ENCODE data around the gene DOCK10.

DOCK10 gene

DNA sequence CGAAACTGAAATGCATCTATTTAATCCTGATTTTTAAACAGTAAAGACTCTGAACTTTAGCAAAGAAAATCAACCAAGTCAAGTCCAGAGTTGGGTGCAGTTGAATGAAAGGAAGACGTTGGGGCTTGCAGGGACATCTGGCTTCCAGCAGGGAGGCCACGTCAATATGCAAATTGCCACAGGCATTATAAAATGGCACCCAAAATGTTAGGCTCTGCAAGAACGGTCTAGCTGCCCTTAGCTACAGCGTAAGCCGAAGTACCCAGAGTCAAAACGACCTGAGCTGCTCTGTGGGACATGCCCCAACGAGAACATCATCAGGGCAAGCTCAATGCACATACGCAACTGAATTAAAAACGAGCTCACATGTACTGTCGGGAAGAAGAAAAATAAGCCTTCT is 30.7 kb downstream of the DOCK10 start:
- DNase-seq (ENCODE audit: low spot score): no peak

DNA sequence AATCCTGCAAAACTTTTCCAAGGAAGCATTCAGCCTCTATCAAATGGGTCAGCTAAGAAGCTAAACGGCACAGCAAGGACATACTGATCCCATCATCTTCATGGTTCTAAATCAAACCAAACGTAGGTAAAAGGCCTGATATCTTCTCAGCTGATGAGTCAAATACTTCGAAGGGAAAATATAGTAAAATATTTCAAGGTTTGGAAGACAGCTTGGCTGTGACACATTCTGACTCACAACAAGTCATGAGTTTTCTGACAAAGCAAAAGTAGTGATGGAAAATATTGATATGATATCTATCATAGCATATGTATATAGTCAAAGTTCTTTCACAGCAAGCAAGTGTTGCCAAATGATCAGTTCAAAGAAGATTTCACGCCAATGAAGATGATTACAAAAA is 31.5 kb downstream of the DOCK10 start:
- DNase-seq (ENCODE audit: low spot score): no peak

DNA sequence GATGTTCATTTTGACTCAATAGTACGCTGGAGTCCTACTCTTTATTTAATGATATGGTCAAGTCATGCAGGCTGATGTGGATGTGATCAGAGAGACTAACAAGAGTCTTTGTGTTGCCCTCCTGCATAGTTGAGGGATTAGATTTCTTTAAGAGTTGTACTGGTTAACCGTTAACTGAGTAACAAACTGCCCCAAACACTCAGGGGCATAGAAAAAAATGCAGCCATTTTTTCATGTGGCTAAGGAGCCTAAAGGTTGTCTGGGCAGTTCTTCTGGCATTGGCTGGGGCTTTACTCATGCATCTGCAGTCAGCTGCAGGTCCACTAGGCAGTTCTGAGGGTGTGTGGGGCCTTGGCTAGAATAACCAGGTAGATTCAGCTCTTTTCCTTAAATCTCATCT is 32.5 kb downstream of the DOCK10 start:
- DNase-seq (ENCODE audit: low spot score): no peak

DNA sequence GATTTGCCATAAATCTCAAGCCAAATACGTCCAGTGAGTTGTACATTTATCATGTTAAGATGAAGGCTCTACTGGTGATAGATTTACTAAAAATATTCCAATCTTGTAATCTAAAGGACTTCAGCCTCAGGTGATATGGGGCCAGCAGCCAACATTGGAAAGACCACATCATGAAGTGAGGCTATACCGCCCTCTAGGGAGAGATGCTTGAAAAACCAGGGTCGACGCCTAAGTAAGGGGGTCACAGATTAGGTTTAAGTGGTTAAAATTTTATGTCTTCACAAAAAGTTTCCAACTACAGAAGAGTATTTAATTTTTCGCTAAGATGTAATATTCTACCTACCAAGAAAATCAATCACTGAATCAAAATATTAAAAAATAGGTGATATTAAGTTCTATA is 33.3 kb downstream of the DOCK10 start:
- DNase-seq (ENCODE audit: low spot score): no peak

DNA sequence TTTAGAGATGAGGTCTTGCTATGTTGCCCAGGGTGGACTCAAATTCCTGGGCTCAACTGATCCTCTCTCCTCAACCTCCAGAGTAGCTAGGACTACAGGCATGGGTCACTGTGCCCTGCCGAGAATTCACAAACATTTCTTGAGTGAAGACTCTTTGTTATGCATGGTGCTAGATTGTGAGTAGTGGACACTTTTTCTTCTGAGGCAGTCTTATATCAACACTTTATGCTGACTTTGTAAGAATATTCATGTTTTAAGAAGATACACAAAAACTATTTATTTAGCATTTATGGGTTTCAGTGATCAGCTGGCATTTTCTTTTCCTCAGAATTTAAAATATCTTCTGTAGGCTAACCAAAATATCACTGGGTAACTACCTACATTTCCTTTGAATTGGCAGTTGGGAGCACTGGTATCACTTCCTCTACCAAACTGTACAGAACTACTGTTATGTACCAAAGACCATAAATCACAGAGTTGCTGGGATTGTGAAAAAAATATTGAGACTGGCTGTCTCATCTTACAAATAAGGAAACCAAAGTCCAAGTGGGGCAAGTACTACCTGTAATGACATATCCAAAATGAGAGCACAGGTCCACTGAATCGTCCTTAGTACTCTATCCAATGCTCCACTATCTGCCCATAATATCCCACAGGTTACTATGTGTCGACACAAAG is 34.0 kb downstream of the DOCK10 start:
- DNase-seq (ENCODE audit: low spot score): no peak

DNA sequence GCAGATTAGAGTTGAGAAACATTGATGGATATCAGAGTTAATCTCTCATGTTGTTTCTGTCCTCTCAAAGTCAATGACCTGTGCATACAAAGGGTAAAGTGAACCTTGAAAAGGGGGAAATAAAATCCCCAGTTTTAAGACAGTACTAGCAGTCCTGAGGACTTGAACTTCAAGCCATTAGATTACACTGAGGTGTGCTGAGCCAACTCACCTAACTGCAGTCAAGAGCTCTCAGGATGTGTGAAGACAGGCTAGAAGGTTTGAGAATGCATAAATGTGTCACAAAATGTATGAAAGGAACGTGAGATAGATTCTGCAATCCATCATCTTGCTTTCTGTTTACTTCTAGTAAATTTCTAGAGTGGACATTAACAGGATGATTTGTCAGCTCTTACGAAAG is 35.5 kb downstream of the DOCK10 start:
- no peak for DNase-seq (ENCODE audit: low spot score)

DNA sequence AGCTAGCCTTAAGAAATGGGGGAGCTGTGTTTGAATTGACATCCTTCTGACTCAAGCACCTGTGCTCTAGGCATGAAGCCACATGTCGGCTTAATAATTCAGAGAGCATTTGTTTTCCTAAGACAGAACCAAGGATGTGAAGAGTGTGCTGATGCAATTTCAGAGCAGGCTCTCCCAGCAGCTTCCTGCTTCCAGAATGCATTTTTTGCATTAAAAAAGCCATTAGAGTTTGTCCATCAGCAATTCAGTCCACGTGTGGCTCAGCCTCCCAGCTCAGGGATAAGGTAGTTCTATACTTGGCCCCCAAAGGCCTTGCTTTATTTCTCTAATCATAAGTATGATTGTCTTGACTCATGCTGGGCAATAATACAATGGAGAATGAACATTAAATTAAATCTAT is 37.7 kb downstream of the DOCK10 start:
- no peak for DNase-seq (ENCODE audit: low spot score)

DNA sequence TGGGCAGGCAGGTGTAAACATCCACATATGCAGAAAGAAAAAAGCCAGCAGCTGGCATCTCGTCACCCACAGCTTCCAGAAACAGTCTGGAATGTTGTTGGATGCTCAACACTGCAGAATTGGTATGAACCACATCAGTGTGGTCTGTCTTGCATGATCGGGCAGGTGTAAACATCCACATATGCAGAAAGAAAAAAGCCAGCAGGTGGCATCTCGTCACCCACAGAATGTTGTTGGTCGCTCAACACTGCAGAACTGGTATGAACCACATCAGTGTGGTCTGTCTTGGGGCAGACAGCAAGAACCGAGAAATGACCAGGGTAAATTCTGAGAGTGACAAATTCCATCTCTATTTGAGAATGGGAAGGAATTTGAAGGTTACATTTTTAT is 39.6 kb downstream of the DOCK10 start:
- DNase-seq (ENCODE audit: low spot score): no peak

DNA sequence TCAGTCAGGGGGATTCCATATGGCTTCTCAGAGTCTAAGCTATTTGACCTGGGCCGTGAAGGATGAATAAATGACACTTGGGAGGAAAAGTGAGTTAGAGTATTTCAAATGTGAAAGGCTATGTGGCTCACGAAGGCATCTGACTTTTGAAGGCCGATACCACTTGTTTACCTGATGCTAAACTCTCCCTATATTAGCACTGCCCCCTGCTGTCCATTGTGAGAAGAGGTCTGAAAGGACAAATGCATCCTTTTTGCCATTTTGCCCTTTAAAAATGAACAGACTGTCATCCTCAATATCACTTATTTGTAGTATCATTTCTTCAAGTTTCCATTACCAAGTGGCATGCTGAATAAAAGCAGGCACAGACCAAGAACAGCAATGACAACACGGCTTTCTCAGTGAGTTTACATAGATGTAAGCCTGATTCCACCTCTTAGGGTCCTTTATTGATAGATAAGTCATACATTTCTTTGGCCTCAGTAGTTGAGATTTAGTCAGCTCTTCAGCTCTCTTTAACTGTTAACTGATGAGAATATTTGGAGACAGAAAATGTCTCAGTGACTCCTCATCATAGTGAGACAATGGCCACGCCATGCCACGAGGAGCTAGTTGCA is 40.1 kb downstream of the DOCK10 start:
- peak; percentile 55 for DNase-seq (ENCODE audit: low spot score)

DNA sequence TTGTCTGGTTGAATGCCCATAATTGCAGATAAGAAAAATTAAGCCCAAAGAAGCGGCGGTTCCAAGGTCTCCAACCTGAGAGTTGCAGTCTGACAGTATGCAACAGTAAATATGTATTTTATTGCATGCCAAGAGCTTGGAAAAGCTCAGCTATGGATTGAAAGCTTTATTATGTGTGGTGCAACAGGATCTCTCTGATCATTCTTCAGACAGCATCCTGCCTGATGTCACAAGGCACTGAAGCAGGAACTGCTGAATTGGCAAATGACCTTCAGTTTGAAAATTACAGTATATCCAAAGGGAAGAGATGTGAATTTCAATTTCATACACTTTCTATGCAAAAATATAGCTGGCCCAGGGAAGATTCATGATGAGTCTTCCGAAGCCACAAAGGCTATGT is 42.5 kb downstream of the DOCK10 start:
- DNase-seq (ENCODE audit: low spot score): no peak

DNA sequence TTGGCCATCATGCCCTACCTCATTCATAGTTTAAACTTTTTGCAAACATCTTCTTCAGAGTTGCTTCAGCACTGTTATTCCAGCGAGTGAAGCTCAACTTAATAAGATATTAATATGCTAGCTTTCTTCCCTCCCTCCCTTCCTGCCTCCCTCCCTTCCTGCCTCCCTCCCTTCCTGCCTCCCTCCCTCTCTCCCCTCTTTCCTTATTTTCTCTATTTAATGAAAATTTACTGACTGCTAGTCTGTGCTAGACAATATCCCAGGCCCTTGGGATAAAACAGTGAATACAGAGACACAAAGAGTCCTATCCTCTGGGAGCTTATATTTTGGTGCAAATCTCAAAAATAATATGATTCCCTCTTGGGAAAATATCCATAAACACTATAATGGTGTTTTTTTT is 42.9 kb downstream of the DOCK10 start:
- DNase-seq (ENCODE audit: low spot score): no peak

DNA sequence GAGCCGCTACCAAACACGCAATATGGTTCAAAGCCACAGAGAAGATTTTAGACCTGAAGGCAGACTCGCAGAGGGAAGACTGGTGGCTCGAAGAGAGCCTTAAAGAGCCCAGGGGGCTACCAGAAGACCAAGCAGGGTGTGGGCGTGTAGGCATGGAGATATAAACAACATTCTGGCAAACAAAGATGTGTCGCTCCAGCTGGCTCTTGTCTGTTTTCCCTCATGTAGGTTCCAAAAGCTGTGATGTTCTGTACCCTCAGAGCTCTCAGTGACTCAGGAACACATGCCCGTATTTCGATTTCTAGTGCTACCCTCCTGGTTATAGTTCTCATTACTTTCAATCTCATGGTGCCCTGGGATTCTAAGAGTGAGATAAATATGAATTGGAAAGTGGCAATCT is 44.5 kb downstream of the DOCK10 start:
- DNase-seq (ENCODE audit: low spot score): no peak

DNA sequence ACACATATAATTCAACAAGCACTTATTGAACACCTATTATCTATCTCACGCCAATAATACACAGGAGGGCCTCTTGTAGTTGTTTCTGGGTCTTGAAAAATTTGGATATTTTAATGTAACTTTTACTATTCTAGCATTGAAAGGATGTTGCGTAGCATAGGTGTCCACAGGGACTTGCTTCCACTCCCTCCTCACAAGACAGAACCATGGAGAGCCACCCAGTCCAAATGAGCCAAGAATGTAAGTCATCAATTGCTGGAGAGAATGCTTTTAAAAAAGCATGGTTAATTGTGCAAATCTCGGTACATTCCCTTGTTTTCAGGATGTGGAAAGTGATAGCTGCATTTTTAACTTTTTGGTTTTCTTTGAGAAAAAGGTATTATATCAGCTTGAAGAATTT is 46.8 kb downstream of the DOCK10 start:
- DNase-seq (ENCODE audit: low spot score): no peak

DNA sequence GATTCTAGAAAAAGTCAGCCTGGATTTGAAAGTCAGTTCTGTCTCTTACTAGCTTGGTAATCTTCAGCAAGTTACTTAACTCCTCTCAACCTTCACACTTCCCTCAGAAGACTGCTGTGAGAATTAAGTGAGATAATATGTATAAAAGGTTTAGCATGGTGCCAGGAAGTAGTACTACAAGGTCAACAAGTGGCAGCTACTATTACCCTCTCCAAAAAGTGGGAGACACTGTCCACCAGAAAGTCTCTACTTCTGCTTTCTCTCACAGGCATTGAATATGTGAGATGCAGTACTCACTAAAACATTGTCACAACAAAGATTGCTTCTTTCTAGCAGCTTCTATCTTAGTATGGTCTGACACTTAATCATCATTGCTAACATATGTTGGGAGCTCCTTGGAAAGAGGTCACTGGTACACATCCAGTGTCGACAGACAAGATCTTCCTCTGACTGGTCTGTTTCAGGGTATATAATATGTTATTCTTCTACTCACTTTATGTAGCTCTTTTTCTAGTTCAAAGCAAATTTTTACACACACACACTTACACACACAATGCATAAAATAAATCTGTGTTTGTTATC is 47.9 kb downstream of the DOCK10 start:
- no peak for DNase-seq (ENCODE audit: low spot score)

DNA sequence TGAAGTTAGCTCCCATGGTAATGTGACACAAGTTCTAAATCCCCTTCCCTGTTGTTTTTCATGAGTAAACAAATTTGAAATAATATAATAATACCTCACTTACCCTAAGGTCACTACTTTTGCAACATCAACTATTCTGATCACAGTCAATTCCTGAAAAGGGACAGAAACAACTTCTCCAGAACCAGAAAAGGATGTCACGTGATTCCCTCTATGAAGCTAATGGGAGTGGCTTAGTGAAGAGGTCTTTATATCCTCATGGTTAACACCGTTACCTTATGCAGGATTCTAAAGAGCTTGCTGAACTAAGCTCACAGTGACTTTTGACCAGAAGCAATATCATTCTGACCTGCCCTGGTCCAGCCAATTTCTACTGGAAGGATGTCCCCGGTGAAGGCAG is 51.6 kb downstream of the DOCK10 start:
- DNase-seq (ENCODE audit: low spot score): no peak

DNA sequence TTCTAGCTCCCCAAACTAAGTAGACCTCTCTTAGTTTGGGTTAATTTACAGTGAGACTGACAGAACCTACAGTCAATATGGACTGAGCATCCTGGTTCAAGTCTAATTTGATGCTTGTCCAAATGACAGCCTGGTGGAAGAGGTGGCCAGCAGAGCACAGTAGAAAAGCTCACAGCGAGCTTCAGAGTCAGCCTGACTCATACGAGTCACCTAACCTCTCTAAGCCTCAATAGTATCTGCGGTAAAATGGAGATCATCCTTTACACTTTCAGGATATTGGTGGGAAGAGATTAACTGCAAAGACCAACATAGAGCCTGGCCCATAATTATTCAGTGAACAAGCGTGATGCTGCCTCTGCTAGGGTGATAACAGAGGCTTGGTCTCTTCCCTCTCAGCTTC is 54.5 kb downstream of the DOCK10 start:
- no peak for DNase-seq (ENCODE audit: low spot score)

DNA sequence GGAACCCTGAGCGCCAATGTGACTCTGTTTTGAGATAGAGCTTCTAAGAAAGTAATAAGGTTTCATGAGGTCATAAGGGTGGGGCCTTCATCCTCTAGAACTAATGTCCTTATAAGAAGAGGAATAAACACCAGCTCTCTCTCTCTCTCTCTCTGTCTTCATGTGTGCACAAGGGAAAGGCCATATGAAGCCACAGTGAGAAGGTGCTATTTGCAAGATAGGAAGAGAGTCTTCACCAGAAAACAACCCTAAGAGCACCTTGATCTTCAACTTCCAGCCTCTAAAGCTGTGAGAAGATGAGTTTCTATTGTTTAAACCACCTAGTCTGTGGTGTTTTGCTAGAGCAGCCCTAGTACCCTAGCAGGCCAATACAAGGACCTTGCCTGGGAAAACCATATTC is 55.8 kb downstream of the DOCK10 start:
- no peak for DNase-seq (ENCODE audit: low spot score)

DNA sequence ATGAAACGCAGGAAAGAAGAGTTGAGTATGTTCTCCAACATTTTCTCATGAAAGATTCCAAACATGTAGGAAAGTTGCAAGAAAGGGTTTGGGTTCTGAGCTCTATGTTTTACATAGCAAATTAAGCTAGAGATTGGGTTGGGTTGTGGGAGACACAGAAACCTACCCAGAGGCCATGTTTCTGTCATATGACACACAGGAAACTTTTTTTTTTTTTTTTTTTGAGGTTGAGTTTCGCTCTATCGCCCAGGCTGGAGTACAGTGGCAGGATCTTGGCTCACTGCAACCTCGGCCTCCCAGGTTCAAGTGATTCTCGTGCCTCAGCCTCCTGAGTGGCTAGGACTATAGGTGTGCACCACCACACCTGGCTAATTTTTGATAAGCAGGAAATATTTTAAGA is 57.6 kb downstream of the DOCK10 start:
- no peak for DNase-seq (ENCODE audit: low spot score)

DNA sequence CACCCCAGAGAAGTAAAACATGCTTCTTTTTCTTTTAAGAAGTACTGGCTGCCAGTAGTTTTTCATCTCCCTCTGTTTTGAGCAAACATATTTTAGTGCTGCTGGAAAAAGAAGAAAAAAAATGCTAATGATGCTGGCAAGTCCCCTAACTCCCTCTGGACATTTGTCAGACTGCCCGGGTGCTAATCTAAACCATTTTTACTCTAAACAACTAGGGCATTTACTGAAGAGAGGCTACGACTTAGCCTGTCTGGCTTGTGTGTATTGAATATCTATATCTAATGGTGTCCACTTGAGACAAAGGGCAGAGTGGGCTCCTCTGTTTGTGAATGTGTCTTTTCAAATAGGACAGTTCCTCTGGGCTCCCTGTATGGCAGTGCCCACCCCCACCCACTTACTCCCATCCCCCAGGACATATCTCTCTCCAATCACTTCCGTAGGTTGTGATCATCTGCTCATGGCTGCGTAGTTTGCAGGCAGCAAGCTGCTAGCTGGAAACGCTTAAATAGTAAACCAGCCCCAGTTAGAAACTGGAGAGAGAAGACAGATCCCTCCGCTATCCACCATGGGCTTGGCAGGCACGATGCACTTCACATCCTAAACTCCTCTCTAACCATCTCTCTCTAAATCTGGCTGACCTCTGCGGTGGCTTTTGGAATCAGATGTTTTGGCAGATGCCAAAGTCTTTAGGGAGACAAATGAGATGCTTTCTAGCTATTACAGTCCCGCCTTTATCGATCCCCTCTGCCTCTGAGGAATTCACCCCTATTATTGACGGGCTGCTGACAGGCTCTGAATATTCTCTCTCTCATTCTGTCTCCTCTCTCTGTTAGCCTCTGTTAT is 58.3 kb downstream of the DOCK10 start:
- peak; percentile 42 for DNase-seq (ENCODE audit: low spot score)

DNA sequence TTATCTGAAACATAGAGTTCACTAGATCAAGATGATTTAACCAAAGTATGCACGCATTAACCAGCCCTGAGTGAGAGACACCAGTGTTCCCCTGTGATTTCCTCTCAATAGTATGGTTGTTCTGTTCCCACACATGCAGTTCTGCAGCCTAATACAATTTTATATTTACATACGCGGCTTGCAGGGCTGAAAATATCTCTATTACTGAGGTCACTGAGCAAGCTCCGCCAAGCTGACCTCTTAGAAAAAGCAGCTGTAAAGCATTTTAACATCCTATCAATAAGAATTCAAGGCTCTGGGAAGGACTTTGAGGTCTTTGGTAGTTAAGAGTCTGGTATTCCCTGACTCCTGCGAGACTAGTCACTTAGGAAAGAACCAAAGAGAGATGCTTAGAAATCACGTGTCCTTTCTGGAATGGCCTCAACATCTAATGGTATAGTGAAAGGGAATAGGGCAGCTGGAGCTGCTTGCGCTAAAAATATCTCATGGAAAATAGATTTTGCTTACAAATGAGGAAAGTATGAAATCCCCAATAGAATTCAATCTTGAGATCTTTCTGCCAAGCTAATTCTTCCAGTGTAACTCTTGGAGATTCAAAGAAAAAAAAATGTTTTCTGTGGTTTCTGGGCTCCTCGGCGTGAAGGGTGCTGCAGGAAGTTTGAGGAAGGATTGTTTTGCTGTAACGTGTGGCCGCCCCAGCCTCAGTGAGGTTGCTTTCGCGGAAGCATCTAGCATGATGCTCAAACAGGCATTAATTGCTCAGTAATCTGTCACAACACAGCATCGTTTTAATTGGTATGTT is 59.2 kb downstream of the DOCK10 start:
- DNase-seq (ENCODE audit: low spot score): peak; percentile 39

DNA sequence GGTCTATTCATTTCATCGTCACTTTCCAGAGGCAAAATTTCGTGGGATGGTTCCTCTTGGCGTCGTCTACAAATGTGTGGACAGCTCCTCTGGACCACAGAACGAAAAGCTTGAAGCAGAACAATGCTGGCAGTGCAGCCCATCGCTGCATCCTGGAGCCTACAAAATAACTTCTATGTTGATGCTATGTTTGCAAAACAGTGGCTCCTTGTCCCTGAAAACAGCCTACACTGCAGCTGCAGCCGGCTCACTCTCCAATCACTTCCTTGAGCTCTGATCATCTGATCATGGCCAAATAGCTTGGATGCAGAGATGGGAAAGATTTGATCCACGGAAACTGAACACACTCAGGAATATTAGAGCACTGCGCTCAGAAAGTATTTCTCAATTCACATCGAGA is 60.0 kb downstream of the DOCK10 start:
- peak; percentile 93 for DNase-seq (ENCODE audit: low spot score)

Data from putamen (tissue), 1 donor.